H1 (cell line): ENCODE measurements around the gene TPH2. TPM values are rescaled to one million over a fixed set of nuclear protein-coding genes. Genes with fewer than 3 reads are reported as not detected.

ENCODE experiments used
- CHD7 ChIP-seq: fragments of 300-600 bp; sonication (generic); IDR thresholded peaks from 2 replicates; pipeline ENCODE4 v1.7.1; 2012; ENCODE audit warnings: low read length, moderate library complexity, mild to moderate bottlenecking, inconsistent platforms; ENCODE audit not compliant: insufficient replicate concordance
- GABPA ChIP-seq: IDR thresholded peaks from 2 replicates; pipeline ENCODE4 v1.6.1; 2011; ENCODE audit warnings: mild to moderate bottlenecking, low read length, moderate library complexity, borderline replicate concordance; ENCODE audit not compliant: insufficient read depth
- polyA plus RNA-seq, 7 experiments: library from polyadenylated mRNA; depleted of rRNA in 3 of 7; stranded (reverse) in 5 of 7; unstranded in 2 of 7; fragments of >200 nt in 5 of 7; fragments of 200-250 nt in 2 of 7; gene quantifications; 1 replicate in 5 of 7; 2 replicates in 1 of 7; 4 replicates in 1 of 7; pipeline versions ENCODE4 v1.2.1 to v1.2.3, GENCODE V29; 2011 to 2013; ENCODE audit warnings: missing spikeins in 2 of 7, mixed read lengths in 2 of 7
- total RNA-seq: library from RNA; stranded (reverse); fragmentation: NEBNext Ultra II Directional; extraction: Animal tissue kit (Norgen Biotek cat#: 25700); gene quantifications from 2 replicates; pipeline ENCODE4 v1.2.1, GENCODE V29; 2021

Gene TPH2
- total and polyA plus RNA-seq, 2 of the 8 experiments (the other 6 are each of a cell fraction or from before 2014, with no cell fraction given), result 0.57 to 1.1 TPM

GRCh38 chr12:72018036-72018435 lies 79.4 kb downstream of the TPH2 start (continued):
- TF ChIP-seq CHD7, result no peak
- no peak for TF ChIP-seq GABPA
